GM12873 (cell line): Measurements from ENCODE around the gene EDEM2.

Experiments used
- TF ChIP-seq, protein P1 (sequence below): IDR thresholded peaks from 2 replicates; pipeline ENCODE4 v1.5.1; 2012; ENCODE audit warnings: low read depth, mild to moderate bottlenecking, moderate library complexity, low read length, control low read depth; ENCODE audit not compliant: insufficient read depth; ENCODE audit errors: missing control alignments

Gene EDEM2

GRCh38 chr20:35091816-35092523, 55.2 kb downstream of the EDEM2 start:
- TF ChIP-seq, protein P1, sequence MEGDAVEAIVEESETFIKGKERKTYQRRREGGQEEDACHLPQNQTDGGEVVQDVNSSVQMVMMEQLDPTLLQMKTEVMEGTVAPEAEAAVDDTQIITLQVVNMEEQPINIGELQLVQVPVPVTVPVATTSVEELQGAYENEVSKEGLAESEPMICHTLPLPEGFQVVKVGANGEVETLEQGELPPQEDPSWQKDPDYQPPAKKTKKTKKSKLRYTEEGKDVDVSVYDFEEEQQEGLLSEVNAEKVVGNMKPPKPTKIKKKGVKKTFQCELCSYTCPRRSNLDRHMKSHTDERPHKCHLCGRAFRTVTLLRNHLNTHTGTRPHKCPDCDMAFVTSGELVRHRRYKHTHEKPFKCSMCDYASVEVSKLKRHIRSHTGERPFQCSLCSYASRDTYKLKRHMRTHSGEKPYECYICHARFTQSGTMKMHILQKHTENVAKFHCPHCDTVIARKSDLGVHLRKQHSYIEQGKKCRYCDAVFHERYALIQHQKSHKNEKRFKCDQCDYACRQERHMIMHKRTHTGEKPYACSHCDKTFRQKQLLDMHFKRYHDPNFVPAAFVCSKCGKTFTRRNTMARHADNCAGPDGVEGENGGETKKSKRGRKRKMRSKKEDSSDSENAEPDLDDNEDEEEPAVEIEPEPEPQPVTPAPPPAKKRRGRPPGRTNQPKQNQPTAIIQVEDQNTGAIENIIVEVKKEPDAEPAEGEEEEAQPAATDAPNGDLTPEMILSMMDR = no peak

DNA sequence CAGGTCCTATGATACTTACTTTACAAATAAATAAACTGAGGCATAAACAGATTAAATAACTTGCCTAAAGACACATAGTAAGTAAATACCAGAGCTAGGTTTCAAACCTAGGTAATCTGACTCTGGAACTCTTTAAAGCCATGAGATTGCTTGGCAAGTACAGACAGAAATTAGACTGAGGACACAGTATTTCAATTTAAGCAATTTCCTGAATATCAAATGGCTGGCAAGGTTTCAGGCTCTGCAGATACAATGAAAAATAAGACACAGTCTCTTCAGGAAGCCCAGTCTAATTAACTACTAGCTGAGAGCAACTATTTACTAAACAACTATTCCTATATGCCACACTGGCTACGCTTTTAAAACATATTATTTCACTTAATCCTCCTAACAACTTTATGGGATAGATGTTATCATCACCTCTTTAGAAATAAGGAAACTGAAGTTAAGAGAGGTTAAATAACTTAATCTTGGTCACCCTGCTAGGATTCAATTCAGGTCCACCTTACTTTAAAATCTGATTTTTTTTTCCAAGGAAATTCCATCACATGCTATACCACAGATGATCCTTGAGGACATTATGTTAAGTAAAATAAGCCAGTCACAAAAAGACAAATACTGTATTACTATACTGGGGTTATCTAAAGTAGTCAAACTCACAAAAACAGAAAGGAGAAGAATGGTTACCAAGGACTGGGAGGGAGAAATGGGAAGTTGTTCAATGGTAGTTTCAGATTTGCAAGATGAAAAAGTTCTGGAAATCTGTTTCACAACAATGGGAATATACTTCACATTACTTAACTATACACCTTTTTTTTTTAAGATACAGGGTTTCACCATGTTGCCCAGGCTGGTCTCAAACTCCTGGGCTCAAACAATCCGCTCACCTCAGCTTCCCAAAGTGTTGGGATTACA, 58.6 kb downstream of the EDEM2 start:
- TF ChIP-seq, protein P1 = no peak

- TF ChIP-seq, protein P1 = no peak
Measured at GRCh38 chr20:35087791-35088190, 59.3 kb downstream of the EDEM2 start.

DNA sequence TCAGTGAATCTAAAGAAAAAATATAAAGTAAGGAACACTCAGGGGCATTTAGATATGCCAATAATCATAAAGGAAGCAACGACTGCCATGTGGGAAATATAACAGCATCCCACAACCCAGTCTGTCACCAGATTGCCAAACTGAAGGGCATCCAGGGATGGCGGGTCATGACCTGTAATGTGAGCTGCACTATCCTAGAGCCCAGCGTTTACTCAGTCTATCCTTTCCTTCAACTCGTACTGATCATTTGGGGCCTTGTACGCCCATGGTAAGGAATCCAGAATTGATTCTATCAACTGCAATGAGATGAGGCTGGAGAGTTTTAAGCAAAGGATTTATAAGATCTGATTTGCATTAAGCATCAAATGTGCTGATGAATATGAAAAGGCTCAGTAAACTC, 59.8 kb downstream of the EDEM2 start:
- TF ChIP-seq, protein P1 = no peak

DNA sequence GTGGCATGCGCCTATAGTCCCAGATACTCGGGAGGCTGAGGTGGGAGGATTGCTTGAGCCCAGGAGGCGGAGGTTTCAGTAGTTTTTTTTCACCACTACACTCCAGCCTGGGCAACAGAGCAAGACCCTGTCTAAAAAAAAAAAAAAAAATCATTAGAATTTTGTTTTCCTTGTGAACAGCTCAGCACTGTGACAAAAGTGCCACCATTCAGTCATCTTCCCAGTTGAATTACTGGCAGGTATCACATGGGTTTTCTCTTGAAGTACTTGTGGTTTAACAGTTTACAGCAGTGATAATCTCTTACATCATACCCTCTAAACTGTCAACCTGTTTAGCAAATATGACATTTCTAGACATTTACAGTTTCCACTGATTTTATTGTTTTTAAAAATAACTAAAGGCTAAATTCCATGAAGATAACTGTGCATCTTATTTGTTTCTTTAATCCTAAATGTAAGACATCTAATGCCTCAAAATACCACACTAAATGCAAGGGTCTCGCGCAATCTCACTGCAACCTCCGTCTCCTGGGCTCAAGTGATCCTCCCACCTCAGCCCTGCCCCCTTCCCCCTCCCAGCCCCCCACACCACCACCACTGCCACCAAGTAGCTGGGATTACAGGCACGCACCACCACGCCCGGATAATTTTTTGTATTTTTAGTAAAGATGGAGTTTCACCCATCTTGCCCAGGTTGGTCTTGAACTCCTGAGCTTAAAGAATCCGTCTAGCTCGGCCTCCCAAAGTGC, 61.5 kb downstream of the EDEM2 start:
- TF ChIP-seq, protein P1 = no peak

DNA sequence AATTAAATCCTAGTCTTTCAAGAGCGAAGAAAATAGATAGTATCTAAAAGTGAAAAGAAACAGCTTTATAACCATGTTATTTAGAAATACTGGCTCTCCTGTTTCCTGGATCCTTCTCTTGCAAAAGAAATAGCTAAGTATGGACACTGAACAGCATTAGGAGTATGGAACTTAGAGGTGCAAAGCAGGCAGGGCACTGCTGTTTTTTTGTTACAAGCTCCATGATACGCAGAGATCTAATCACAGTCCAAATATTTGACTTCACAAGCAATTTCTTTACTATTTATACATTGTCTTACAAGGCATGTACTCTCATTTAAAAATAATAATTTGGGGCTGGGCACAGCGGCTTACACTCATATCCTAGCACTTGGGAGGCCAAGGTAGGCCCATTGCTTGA, 62.1 kb downstream of the EDEM2 start:
- TF ChIP-seq, protein P1 = no peak
